Activated naive CD4-positive, alpha-beta T cell treated with anti-CD3 and anti-CD28 coated beads, Interleukin-2, amount 50 U/mL, for 24 hours (primary cell): Measurements from ENCODE around the gene CTLA4.

Source experiments
- H3K27ac Mint-ChIP-seq: one replicate; pipeline ENCODE4 v1.8.0; 2021; ENCODE audit warnings: mild to moderate bottlenecking, mixed read lengths
- H3K27me3 Mint-ChIP-seq: one replicate; pipeline ENCODE4 v1.8.0; 2021; ENCODE audit warnings: mixed read lengths
- H3K36me3 Mint-ChIP-seq: one replicate; pipeline ENCODE4 v1.8.0; 2021; ENCODE audit warnings: mixed read lengths
- H3K4me1 Mint-ChIP-seq: one replicate; pipeline ENCODE4 v1.8.0; 2021; ENCODE audit warnings: mixed read lengths
- H3K4me3 Mint-ChIP-seq: one replicate; pipeline ENCODE4 v1.8.0; 2021; ENCODE audit warnings: mild to moderate bottlenecking, mixed read lengths
- H3K9me3 Mint-ChIP-seq: one replicate; pipeline ENCODE4 v1.8.0; 2021; ENCODE audit warnings: mixed read lengths

Gene CTLA4

DNA sequence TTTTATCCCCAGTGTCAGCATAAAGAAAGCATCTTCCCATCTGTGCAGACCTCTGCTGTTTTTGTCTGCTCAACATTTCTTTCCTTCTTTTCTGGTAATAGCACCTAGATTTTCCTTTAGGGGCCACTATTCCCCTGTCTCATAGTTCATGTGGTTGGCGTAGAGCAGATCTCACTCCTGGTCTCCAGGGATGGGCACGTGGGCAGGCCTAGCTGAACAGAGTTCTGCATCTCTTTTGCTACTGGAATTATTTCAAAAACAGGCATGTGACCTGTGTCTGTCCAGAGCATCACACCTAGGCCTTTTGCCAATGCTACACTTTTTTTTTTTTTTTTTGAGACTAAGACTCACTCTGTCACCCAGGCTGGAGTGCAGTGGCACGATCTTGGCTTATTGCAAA, 51.3 kb downstream of the CTLA4 start:
- no peak overlapping the region for H3K4me3 Mint-ChIP-seq
- no peaks in the 10 kb centered on the region for H3K36me3 Mint-ChIP-seq
- H3K27me3 Mint-ChIP-seq: no peaks in the 10 kb centered on the region
- peaks cover 24% of the 10 kb centered on the region for H3K4me1 Mint-ChIP-seq
- H3K27ac Mint-ChIP-seq: no peak overlapping the region
- no peaks in the 10 kb centered on the region for H3K9me3 Mint-ChIP-seq
